ENCODE data around the gene STRADA. TPM values are rescaled to one million over a fixed set of nuclear protein-coding genes. Genes with fewer than 3 reads are reported as not detected.

The STRADA gene
- total RNA-seq, 1 donor from 2014 or later: 13.3 TPM

GRCh38 chr17:63705657-63706056, 35.9 kb downstream of the STRADA start:
- intact Hi-C loops (cut with DNase I): no loop called here
- ATAC-seq (no peak), DNase-seq (ENCODE audit: missing footprints) (no peak)

GRCh38 chr17:63704836-63705235, 36.8 kb downstream of the STRADA start:
- DNase-seq (ENCODE audit: missing footprints) (no peak), ATAC-seq (no peak)
- intact Hi-C loops (cut with DNase I): no loop called here

GRCh38 chr17:63704259-63704576, 37.4 kb downstream of the STRADA start:
- no peak for ATAC-seq
- intact Hi-C loops (cut with DNase I): no loop called here
- DNase-seq (ENCODE audit: missing footprints): no peak

- DNase-seq (ENCODE audit: missing footprints) (no peak), ATAC-seq (no peak)
- intact Hi-C loops (cut with DNase I): no loop called here
These were observed 37.9 kb downstream of the STRADA start for GRCh38 chr17:63703556-63704258.

GRCh38 chr17:63703029-63703428, 38.6 kb downstream of the STRADA start:
- intact Hi-C loops (cut with DNase I): no loop called here
- DNase-seq (ENCODE audit: missing footprints) (no peak), ATAC-seq (no peak)

- intact Hi-C loops (cut with DNase I): no loop called here
- no peak for DNase-seq (ENCODE audit: missing footprints)
- ATAC-seq: no peak
These were observed 38.9 kb downstream of the STRADA start for GRCh38 chr17:63702721-63703015.

- ATAC-seq (no peak), DNase-seq (ENCODE audit: missing footprints) (peak; percentile 89)
- intact Hi-C loops (cut with DNase I): no loop called here
These were observed 39.5 kb downstream of the STRADA start for GRCh38 chr17:63701868-63702720.

- intact Hi-C loops (cut with DNase I): no loop called here
- DNase-seq (ENCODE audit: missing footprints) (no peak), ATAC-seq (no peak)
These were observed 40.2 kb downstream of the STRADA start for GRCh38 chr17:63701456-63701820.

GRCh38 chr17:63700528-63701455, 40.8 kb downstream of the STRADA start:
- ATAC-seq (peak; percentile 65), DNase-seq (ENCODE audit: missing footprints) (peak; percentile 88)
- intact Hi-C loops (cut with DNase I): no loop called here

- intact Hi-C loops (cut with DNase I): loop anchor here (5.0 kb wide), 1 partner anchor 78 kb away; the partner anchor contains the start of gene MAP3K3
- ATAC-seq: peak; percentile 3
These were observed 41.7 kb downstream of the STRADA start, which contains the start of gene LIMD2 for GRCh38 chr17:63699638-63700527. Gene LIMD2, minus strand, starts transcription at chr17:63700125. Its CDS starts 827 bp downstream, at chr17:63699298.

GRCh38 chr17:63698886-63699637, 42.5 kb downstream of the STRADA start:
- intact Hi-C loops (cut with DNase I): loop anchor here (5.0 kb wide), 1 partner anchor 77 kb away; the partner anchor contains the start of gene MAP3K3
- ATAC-seq: peak; percentile 23
- DNase-seq (ENCODE audit: missing footprints): peak; percentile 90

More at GRCh38 chr17:63699638-63700527, 41.7 kb downstream of the STRADA start, which contains the start of gene LIMD2:
- DNase-seq (ENCODE audit: missing footprints): peak; percentile 88

GRCh38 chr17:63698381-63698885, 43.2 kb downstream of the STRADA start:
- no peak for ATAC-seq
- intact Hi-C loops (cut with DNase I): loop anchor here (5.0 kb wide), 1 partner anchor 76 kb away; the partner anchor contains the start of gene MAP3K3
- no peak for DNase-seq (ENCODE audit: missing footprints)

- DNase-seq (ENCODE audit: missing footprints) (peak; percentile 90), ATAC-seq (no peak)
- intact Hi-C loops (cut with DNase I): loop anchor here (5.0 kb wide), 1 partner anchor 75 kb away; the partner anchor contains the start of gene MAP3K3
These were observed 44.0 kb downstream of the STRADA start for GRCh38 chr17:63697341-63698286.

- intact Hi-C loops (cut with DNase I): loop anchor here (5.0 kb wide), 1 partner anchor 74 kb away; the partner anchor contains the start of gene MAP3K3
- DNase-seq (ENCODE audit: missing footprints): no peak
- ATAC-seq: no peak
These were observed 45.1 kb downstream of the STRADA start for GRCh38 chr17:63696381-63696961.

GRCh38 chr17:63695889-63696288, 45.7 kb downstream of the STRADA start:
- no peak for ATAC-seq
- intact Hi-C loops (cut with DNase I): loop anchor here (5.0 kb wide), 1 partner anchor 74 kb away; the partner anchor contains the start of gene MAP3K3

More at GRCh38 chr17:63695889-63696288, 45.7 kb downstream of the STRADA start:
- DNase-seq (ENCODE audit: missing footprints): no peak

Data from Right ventricle myocardium inferior (tissue), 1 donor.